ENCODE data around the gene CXCL14. TPM values are rescaled to one million over a fixed set of nuclear protein-coding genes. Genes with fewer than 3 reads are reported as not detected.

The CXCL14 gene
- polyA plus RNA-seq, 4 donors, result 4.9 to 163 (median 41.7) TPM

- 25 to 27% (median 25%) methylated on average over 4 of the region's 4 CpGs for WGBS, 3 donors
- H3K4me3 ChIP-seq (ENCODE audit: low read depth in 1 of 3, low read length in 3 of 3), result no peak overlapping the region
- no peaks in the 10 kb centered on the region for H3K36me3 ChIP-seq (ENCODE audit: control insufficient read depth in 3 of 3, insufficient read depth in 2 of 3, low read depth in 1 of 3, low read length in 3 of 3)
- no peak overlapping the region for H3K27ac ChIP-seq (ENCODE audit: low read depth in 1 of 3, low read length in 2 of 3)
- H3K27me3 ChIP-seq (ENCODE audit: control insufficient read depth in 3 of 3, insufficient read depth in 3 of 3, low read length in 3 of 3), result peaks cover 3 to 75% (median 20%) of the 10 kb centered on the region in 3 donors
- DNase-seq (no peak), FAIRE-seq (no peak)
- H3K4me1 ChIP-seq (ENCODE audit: control insufficient read depth in 3 of 3, insufficient read depth in 2 of 3, low read depth in 1 of 3, low read length in 2 of 3), result no peaks in the 10 kb centered on the region
- H3K9me3 ChIP-seq (ENCODE audit: control insufficient read depth in 2 of 2, insufficient read depth in 1 of 2, low read depth in 1 of 2, low read length in 1 of 2), result no peaks in the 10 kb centered on the region
Measured at GRCh38 chr5:135549413-135549812, 29.4 kb downstream of the CXCL14 start.

- WGBS, 3 donors, result 44 to 54% (median 47%) methylated on average over 8 of the region's 8 CpGs
- H3K9me3 ChIP-seq (ENCODE audit: control insufficient read depth in 2 of 2, insufficient read depth in 1 of 2, low read depth in 1 of 2, low read length in 1 of 2), result no peaks in the 10 kb centered on the region
- H3K27ac ChIP-seq (ENCODE audit: low read depth in 1 of 3, low read length in 2 of 3), result no peak overlapping the region
- DNase-seq, result no peak
- no peaks in the 10 kb centered on the region for H3K36me3 ChIP-seq (ENCODE audit: control insufficient read depth in 3 of 3, insufficient read depth in 2 of 3, low read depth in 1 of 3, low read length in 3 of 3)
- H3K4me1 ChIP-seq (ENCODE audit: control insufficient read depth in 3 of 3, insufficient read depth in 2 of 3, low read depth in 1 of 3, low read length in 2 of 3), result peaks cover 0 to 3% (median 0%) of the 10 kb centered on the region in 3 donors
- H3K27me3 ChIP-seq (ENCODE audit: control insufficient read depth in 3 of 3, insufficient read depth in 3 of 3, low read length in 3 of 3), result peaks cover 3 to 82% (median 20%) of the 10 kb centered on the region in 3 donors
- no peak overlapping the region for H3K4me3 ChIP-seq (ENCODE audit: low read depth in 1 of 3, low read length in 3 of 3)
- FAIRE-seq, result no peak
Measured at GRCh38 chr5:135547590-135548254, 31.1 kb downstream of the CXCL14 start.

- peaks cover 3 to 89% (median 25%) of the 10 kb centered on the region in 3 donors for H3K27me3 ChIP-seq (ENCODE audit: control insufficient read depth in 3 of 3, insufficient read depth in 3 of 3, low read length in 3 of 3)
- WGBS, 3 donors, result 46 to 48% (median 47%) methylated on average over 4 of the region's 4 CpGs
- no peaks in the 10 kb centered on the region for H3K36me3 ChIP-seq (ENCODE audit: control insufficient read depth in 3 of 3, insufficient read depth in 2 of 3, low read depth in 1 of 3, low read length in 3 of 3)
- H3K27ac ChIP-seq (ENCODE audit: low read depth in 1 of 3, low read length in 2 of 3), result no peak overlapping the region
- no peak overlapping the region for H3K4me3 ChIP-seq (ENCODE audit: low read depth in 1 of 3, low read length in 3 of 3)
- no peaks in the 10 kb centered on the region for H3K9me3 ChIP-seq (ENCODE audit: control insufficient read depth in 2 of 2, insufficient read depth in 1 of 2, low read depth in 1 of 2, low read length in 1 of 2)
- FAIRE-seq, result no peak
- no peak for DNase-seq
- H3K4me1 ChIP-seq (ENCODE audit: control insufficient read depth in 3 of 3, insufficient read depth in 2 of 3, low read depth in 1 of 3, low read length in 2 of 3), result peaks cover 0 to 3% (median 0%) of the 10 kb centered on the region in 3 donors
Measured at GRCh38 chr5:135546912-135547311, 31.9 kb downstream of the CXCL14 start.

- Histone ChIP-seq H3K27me3 (ENCODE audit: control insufficient read depth in 3 of 3, insufficient read depth in 3 of 3, low read length in 3 of 3) (peaks cover 3 to 93% (median 25%) of the 10 kb centered on the region in 3 donors), H3K4me3 (ENCODE audit: low read depth in 1 of 3, low read length in 3 of 3) (no peak overlapping the region), H3K4me1 (ENCODE audit: control insufficient read depth in 3 of 3, insufficient read depth in 2 of 3, low read depth in 1 of 3, low read length in 2 of 3) (peaks cover 0 to 3% (median 0%) of the 10 kb centered on the region in 3 donors), H3K27ac (ENCODE audit: low read depth in 1 of 3, low read length in 2 of 3) (no peak overlapping the region), H3K36me3 (ENCODE audit: control insufficient read depth in 3 of 3, insufficient read depth in 2 of 3, low read depth in 1 of 3, low read length in 3 of 3) (no peaks in the 10 kb centered on the region), H3K9me3 (ENCODE audit: control insufficient read depth in 2 of 2, insufficient read depth in 1 of 2, low read depth in 1 of 2, low read length in 1 of 2) (no peaks in the 10 kb centered on the region)
- FAIRE-seq (no peak), DNase-seq (no peak)
- WGBS, 3 donors, result 58 to 71% (median 62%) methylated on average over 12 of the region's 12 CpGs
Measured at GRCh38 chr5:135546101-135546500, 32.7 kb downstream of the CXCL14 start.

- no peaks in the 10 kb centered on the region for H3K9me3 ChIP-seq (ENCODE audit: control insufficient read depth in 2 of 2, insufficient read depth in 1 of 2, low read depth in 1 of 2, low read length in 1 of 2)
- no peak overlapping the region for H3K4me3 ChIP-seq (ENCODE audit: low read depth in 1 of 3, low read length in 3 of 3)
- FAIRE-seq, result no peak
- no peak for DNase-seq
- 56 to 62% (median 62%) methylated on average over 17 of the region's 17 CpGs for WGBS, 3 donors
- no peak overlapping the region for H3K27ac ChIP-seq (ENCODE audit: low read depth in 1 of 3, low read length in 2 of 3)
- H3K4me1 ChIP-seq (ENCODE audit: control insufficient read depth in 3 of 3, insufficient read depth in 2 of 3, low read depth in 1 of 3, low read length in 2 of 3), result peaks cover 0 to 3% (median 0%) of the 10 kb centered on the region in 3 donors
- H3K27me3 ChIP-seq (ENCODE audit: control insufficient read depth in 3 of 3, insufficient read depth in 3 of 3, low read length in 3 of 3), result peaks cover 3 to 93% (median 26%) of the 10 kb centered on the region in 3 donors
- H3K36me3 ChIP-seq (ENCODE audit: control insufficient read depth in 3 of 3, insufficient read depth in 2 of 3, low read depth in 1 of 3, low read length in 3 of 3), result no peaks in the 10 kb centered on the region
Measured at GRCh38 chr5:135545099-135545498, 33.7 kb downstream of the CXCL14 start.

- H3K4me1 ChIP-seq (ENCODE audit: control insufficient read depth in 3 of 3, insufficient read depth in 2 of 3, low read depth in 1 of 3, low read length in 2 of 3), result peaks cover 0 to 3% (median 0%) of the 10 kb centered on the region in 3 donors
- DNase-seq (peak; percentile 26 to 46), FAIRE-seq (no peak)
- peaks cover 3 to 94% (median 34%) of the 10 kb centered on the region in 3 donors for H3K27me3 ChIP-seq (ENCODE audit: control insufficient read depth in 3 of 3, insufficient read depth in 3 of 3, low read length in 3 of 3)
- WGBS, 3 donors, result 1 to 2% (median 2%) methylated on average over 51 to 77 of the region's 77 CpGs
- H3K4me3 ChIP-seq (ENCODE audit: low read depth in 1 of 3, low read length in 3 of 3), result peak overlapping the region in 1 of 3 donors; percentile 57
- no peaks in the 10 kb centered on the region for H3K9me3 ChIP-seq (ENCODE audit: control insufficient read depth in 2 of 2, insufficient read depth in 1 of 2, low read depth in 1 of 2, low read length in 1 of 2)
- H3K27ac ChIP-seq (ENCODE audit: low read depth in 1 of 3, low read length in 2 of 3), result no peak overlapping the region
- no peaks in the 10 kb centered on the region for H3K36me3 ChIP-seq (ENCODE audit: control insufficient read depth in 3 of 3, insufficient read depth in 2 of 3, low read depth in 1 of 3, low read length in 3 of 3)
Measured at GRCh38 chr5:135543485-135544304, 35.1 kb downstream of the CXCL14 start.

GRCh38 chr5:135543001-135543484, 35.7 kb downstream of the CXCL14 start:
- H3K4me1 ChIP-seq (ENCODE audit: control insufficient read depth in 3 of 3, insufficient read depth in 2 of 3, low read depth in 1 of 3, low read length in 2 of 3), result peaks cover 0 to 3% (median 0%) of the 10 kb centered on the region in 3 donors
- H3K27me3 ChIP-seq (ENCODE audit: control insufficient read depth in 3 of 3, insufficient read depth in 3 of 3, low read length in 3 of 3), result peaks cover 3 to 94% (median 34%) of the 10 kb centered on the region in 3 donors
- 7 to 24% (median 18%) methylated on average over 5 of the region's 5 CpGs for WGBS, 3 donors
- no peaks in the 10 kb centered on the region for H3K9me3 ChIP-seq (ENCODE audit: control insufficient read depth in 2 of 2, insufficient read depth in 1 of 2, low read depth in 1 of 2, low read length in 1 of 2)
- H3K36me3 ChIP-seq (ENCODE audit: control insufficient read depth in 3 of 3, insufficient read depth in 2 of 3, low read depth in 1 of 3, low read length in 3 of 3), result no peaks in the 10 kb centered on the region
- H3K4me3 ChIP-seq (ENCODE audit: low read depth in 1 of 3, low read length in 3 of 3), result peak overlapping the region in 1 of 3 donors; percentile 57
- DNase-seq, result peak in 1 of 2 donors; percentile 21
- FAIRE-seq, result no peak
- no peak overlapping the region for H3K27ac ChIP-seq (ENCODE audit: low read depth in 1 of 3, low read length in 2 of 3)

GRCh38 chr5:135541807-135542502, 36.8 kb downstream of the CXCL14 start:
- H3K27me3 ChIP-seq (ENCODE audit: control insufficient read depth in 3 of 3, insufficient read depth in 3 of 3, low read length in 3 of 3), result peaks cover 3 to 94% (median 34%) of the 10 kb centered on the region in 3 donors
- H3K4me3 ChIP-seq (ENCODE audit: low read depth in 1 of 3, low read length in 3 of 3), result no peak overlapping the region
- peaks cover 0 to 5% of the 10 kb centered on the region in 2 donors for H3K9me3 ChIP-seq (ENCODE audit: control insufficient read depth in 2 of 2, insufficient read depth in 1 of 2, low read depth in 1 of 2, low read length in 1 of 2)
- H3K36me3 ChIP-seq (ENCODE audit: control insufficient read depth in 3 of 3, insufficient read depth in 2 of 3, low read depth in 1 of 3, low read length in 3 of 3), result no peaks in the 10 kb centered on the region
- FAIRE-seq (no peak), DNase-seq (no peak)
- no peak overlapping the region for H3K27ac ChIP-seq (ENCODE audit: low read depth in 1 of 3, low read length in 2 of 3)
- H3K4me1 ChIP-seq (ENCODE audit: control insufficient read depth in 3 of 3, insufficient read depth in 2 of 3, low read depth in 1 of 3, low read length in 2 of 3), result peaks cover 0 to 3% (median 0%) of the 10 kb centered on the region in 3 donors
- WGBS, 3 donors, result 47 to 71% (median 66%) methylated on average over 11 of the region's 11 CpGs
